ENCODE results near the gene COX7B2. TPM values are rescaled to one million over a fixed set of nuclear protein-coding genes. Genes with fewer than 3 reads are reported as not detected.

COX7B2 gene
- total and polyA plus RNA-seq, 7 donors, result not detected

DNA sequence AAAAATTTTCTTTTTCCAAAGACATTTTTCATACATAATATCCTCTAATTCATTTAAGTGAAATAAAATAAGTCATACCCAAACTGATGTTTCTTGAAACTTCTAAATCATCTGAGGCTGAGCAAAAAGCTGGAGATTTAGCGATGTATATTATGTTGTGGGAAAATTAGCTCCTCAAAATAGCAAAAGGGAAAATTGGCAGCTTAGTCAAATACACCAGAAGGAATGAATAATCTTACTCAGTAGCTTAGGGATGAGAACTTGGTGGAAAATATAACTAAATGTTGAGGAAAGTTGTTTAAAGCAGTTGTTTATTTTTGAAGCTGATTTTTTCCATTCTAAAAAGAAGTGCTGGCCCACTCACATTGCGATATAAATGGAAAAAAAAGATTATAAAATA is 43.4 kb upstream of the COX7B2 start:
- WGBS, 2 donors, result 73 to 85% methylated on average over 2 of the region's 2 CpGs
- Histone ChIP-seq H3K4me1 (no peaks in the 10 kb centered on the region), H3K27me3 (no peaks in the 10 kb centered on the region), H3K9me3 (no peaks in the 10 kb centered on the region), H3K36me3 (no peaks in the 10 kb centered on the region), H3K27ac (no peak overlapping the region), H3K4me3 (no peak overlapping the region)
- DNase-seq, result no peak
- TF ChIP-seq, protein P1, sequence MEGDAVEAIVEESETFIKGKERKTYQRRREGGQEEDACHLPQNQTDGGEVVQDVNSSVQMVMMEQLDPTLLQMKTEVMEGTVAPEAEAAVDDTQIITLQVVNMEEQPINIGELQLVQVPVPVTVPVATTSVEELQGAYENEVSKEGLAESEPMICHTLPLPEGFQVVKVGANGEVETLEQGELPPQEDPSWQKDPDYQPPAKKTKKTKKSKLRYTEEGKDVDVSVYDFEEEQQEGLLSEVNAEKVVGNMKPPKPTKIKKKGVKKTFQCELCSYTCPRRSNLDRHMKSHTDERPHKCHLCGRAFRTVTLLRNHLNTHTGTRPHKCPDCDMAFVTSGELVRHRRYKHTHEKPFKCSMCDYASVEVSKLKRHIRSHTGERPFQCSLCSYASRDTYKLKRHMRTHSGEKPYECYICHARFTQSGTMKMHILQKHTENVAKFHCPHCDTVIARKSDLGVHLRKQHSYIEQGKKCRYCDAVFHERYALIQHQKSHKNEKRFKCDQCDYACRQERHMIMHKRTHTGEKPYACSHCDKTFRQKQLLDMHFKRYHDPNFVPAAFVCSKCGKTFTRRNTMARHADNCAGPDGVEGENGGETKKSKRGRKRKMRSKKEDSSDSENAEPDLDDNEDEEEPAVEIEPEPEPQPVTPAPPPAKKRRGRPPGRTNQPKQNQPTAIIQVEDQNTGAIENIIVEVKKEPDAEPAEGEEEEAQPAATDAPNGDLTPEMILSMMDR (IDR thresholded peaks at IDR 0.05), result no peak
- TF ChIP-seq POLR2AphosphoS5 (IDR thresholded peaks at IDR 0.05) (no peak), EP300 (IDR thresholded peaks at IDR 0.05) (no peak), POLR2A (IDR thresholded peaks at IDR 0.05) (no peak)
- intact Hi-C loops (cut with DNase I), result no loop called here

DNA sequence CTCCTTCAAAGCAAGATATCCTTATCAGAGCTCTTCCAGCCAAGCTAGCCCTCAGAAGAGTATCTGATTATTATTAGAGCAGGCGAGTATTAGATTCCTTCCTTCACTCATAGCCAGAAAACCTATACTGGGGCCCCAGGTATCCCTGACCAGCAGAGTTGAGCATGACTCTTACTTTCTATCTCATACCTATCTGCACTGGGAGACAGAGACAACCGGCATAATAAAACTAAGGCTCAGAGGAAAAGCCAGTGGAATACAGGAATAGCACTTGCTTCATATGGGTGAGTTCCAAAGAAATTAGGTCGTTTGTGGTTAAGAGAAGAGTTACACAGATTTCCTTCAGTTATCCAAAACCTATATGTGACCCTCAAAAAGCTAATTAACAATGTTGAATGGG is 41.8 kb upstream of the COX7B2 start:
- H3K27me3 ChIP-seq, result no peaks in the 10 kb centered on the region
- intact Hi-C loops (cut with DNase I), result no loop called here

DNA sequence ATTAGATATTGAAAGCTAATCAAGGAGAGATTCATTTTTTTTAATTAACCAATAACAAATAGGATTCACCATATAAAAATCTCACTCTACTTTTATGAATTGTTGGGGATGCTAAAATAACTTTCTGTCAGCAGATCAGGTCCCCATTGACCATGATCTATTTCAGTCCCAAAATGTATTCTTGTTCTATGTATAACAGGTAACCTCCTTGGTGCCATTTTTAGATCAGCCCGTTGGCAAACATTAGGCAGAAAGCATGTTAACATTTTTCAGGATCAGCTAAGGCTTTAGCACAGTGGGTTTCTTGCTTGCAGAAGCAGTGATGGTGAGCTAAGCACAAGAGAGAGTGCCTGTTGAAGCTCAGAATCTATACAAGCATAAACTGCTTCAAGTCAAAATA is 40.8 kb upstream of the COX7B2 start:
- H3K27me3 ChIP-seq, result no peaks in the 10 kb centered on the region
- no peaks in the 10 kb centered on the region for H3K9me3 ChIP-seq
- H3K27ac ChIP-seq, result no peak overlapping the region
- intact Hi-C loops (cut with DNase I), result no loop called here
- TF ChIP-seq POLR2AphosphoS5 (IDR thresholded peaks at IDR 0.05), result no peak
- no peak for TF ChIP-seq POLR2A (IDR thresholded peaks at IDR 0.05)
- no peak for TF ChIP-seq EP300 (IDR thresholded peaks at IDR 0.05)
- TF ChIP-seq, protein P1 (IDR thresholded peaks at IDR 0.05), result no peak
- no peaks in the 10 kb centered on the region for H3K36me3 ChIP-seq
- 76 to 88% methylated on average over 1 of the region's 1 CpG for WGBS, 2 donors
- no peak for DNase-seq
- H3K4me1 ChIP-seq, result no peaks in the 10 kb centered on the region
- H3K4me3 ChIP-seq, result no peak overlapping the region

More for the DNA sequence above, 41.8 kb upstream of the COX7B2 start:
- Histone ChIP-seq H3K36me3 (no peaks in the 10 kb centered on the region), H3K9me3 (no peaks in the 10 kb centered on the region), H3K27ac (no peak overlapping the region), H3K4me3 (no peak overlapping the region), H3K4me1 (no peaks in the 10 kb centered on the region)
- TF ChIP-seq POLR2A (IDR thresholded peaks at IDR 0.05) (no peak), POLR2AphosphoS5 (IDR thresholded peaks at IDR 0.05) (no peak), EP300 (IDR thresholded peaks at IDR 0.05) (no peak)
- TF ChIP-seq, protein P1 (IDR thresholded peaks at IDR 0.05), result no peak
- no peak for DNase-seq
- WGBS, 2 donors, result 82% methylated on average over 3 of the region's 3 CpGs

DNA sequence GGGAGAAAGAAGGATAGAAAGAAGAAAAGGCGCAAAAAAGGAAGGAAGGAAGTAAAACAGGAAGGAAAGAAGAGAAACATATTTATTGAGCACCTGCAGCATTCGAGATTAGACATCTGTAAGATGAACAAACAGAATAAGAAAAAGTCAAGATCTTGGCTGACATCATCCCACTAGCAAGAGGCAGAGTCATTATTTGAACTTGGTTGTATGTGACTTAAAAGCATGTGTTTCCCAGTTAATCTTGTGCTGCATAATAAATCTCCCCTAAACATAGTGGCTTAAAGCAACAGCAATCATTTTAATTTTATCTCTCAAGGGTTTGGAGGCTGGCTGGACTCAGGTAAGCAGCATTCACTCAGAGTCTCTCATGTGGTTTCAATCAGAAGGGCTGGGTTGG is 38.5 kb upstream of the COX7B2 start:
- no peak for DNase-seq
- no peaks in the 10 kb centered on the region for H3K27me3 ChIP-seq
- no peaks in the 10 kb centered on the region for H3K36me3 ChIP-seq
- no peak for TF ChIP-seq EP300 (IDR thresholded peaks at IDR 0.05)
- TF ChIP-seq, protein P1 (IDR thresholded peaks at IDR 0.05), result no peak
- no peaks in the 10 kb centered on the region for H3K9me3 ChIP-seq
- intact Hi-C loops (cut with DNase I), result no loop called here
- H3K4me1 ChIP-seq, result no peaks in the 10 kb centered on the region
- WGBS, 2 donors, result 40 to 41% methylated on average over 2 of the region's 2 CpGs
- H3K4me3 ChIP-seq, result no peak overlapping the region
- no peak overlapping the region for H3K27ac ChIP-seq

DNA sequence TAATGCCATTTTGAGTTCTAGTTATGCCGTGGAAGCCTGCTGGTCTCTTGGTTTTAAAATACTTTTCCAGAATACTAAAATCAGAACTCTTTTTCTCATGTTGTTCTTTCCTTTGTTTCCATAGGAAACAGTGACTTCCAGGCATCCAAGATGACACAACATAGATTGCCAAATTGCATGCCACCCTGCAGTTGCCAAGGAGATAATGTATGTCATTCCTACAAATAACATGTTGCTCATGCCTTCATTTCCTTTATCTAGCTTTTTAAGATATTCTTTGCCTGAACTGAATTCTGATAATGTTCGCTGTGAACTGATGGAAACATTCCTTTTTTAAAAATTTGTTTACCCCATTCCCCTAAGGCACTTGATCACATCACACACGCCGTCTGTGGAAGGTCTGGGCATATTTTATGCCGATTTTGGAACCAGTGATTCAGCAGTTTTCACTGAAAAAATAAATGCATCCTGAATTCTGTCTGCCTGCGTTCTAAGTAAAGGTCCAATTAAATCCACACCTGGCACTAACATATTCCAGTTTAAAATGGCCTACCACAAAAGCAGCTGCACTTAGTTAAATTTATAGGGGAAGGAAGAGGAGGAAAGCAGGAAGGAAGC is 38.0 kb upstream of the COX7B2 start:
- no peaks in the 10 kb centered on the region for H3K36me3 ChIP-seq
- H3K4me1 ChIP-seq, result no peaks in the 10 kb centered on the region
- H3K27me3 ChIP-seq, result no peaks in the 10 kb centered on the region
- 78 to 82% methylated on average over 6 of the region's 6 CpGs for WGBS, 2 donors
- no peaks in the 10 kb centered on the region for H3K9me3 ChIP-seq
- no peak for DNase-seq
- intact Hi-C loops (cut with DNase I), result no loop called here
- TF ChIP-seq POLR2AphosphoS5 (IDR thresholded peaks at IDR 0.05), result no peak
- H3K4me3 ChIP-seq, result no peak overlapping the region
- H3K27ac ChIP-seq, result no peak overlapping the region
